Liver (tissue), 3 donors: ENCODE measurements around the gene GLIPR1.

ENCODE experiments used
- EGR1 ChIP-seq, 2 donors: IDR thresholded peaks; 2 replicates each; pipeline ENCODE4 v1.6.1; 2016 to 2018; ENCODE audit warnings: antibody characterized with exemption in 2 of 2, low read depth in 2 of 2
- FOXA2 ChIP-seq: IDR thresholded peaks from 2 replicates; pipeline ENCODE4 v1.6.1; 2016; ENCODE audit warnings: antibody characterized with exemption
- GABPA ChIP-seq, 2 donors: IDR thresholded peaks in 1 of 2; conservative IDR thresholded peaks in 1 of 2; 2 replicates each; pipeline ENCODE4 v1.6.1; 2016; ENCODE audit warnings: antibody characterized with exemption in 2 of 2, mild to moderate bottlenecking in 1 of 2, moderate library complexity in 1 of 2
- JUND ChIP-seq, 2 donors: IDR thresholded peaks; 2 replicates each; pipeline ENCODE4 v1.6.1; 2016; ENCODE audit warnings: antibody characterized with exemption in 2 of 2
- NR2F2 ChIP-seq: IDR thresholded peaks from 2 replicates; pipeline ENCODE4 v1.6.1; 2016; ENCODE audit warnings: antibody characterized with exemption
- RAD21 ChIP-seq, 2 donors: IDR thresholded peaks; 2 replicates each; pipeline ENCODE4 v1.6.1; 2016; ENCODE audit warnings: antibody characterized with exemption in 2 of 2, mild to moderate bottlenecking in 2 of 2
- SP1 ChIP-seq: IDR thresholded peaks from 2 replicates; pipeline ENCODE4 v1.6.1; 2018; ENCODE audit warnings: antibody characterized with exemption, mild to moderate bottlenecking
- TAF1 ChIP-seq: conservative IDR thresholded peaks from 2 replicates; pipeline ENCODE4 v1.6.1; 2016; ENCODE audit warnings: antibody characterized with exemption, mild to moderate bottlenecking
- YY1 ChIP-seq: IDR thresholded peaks from 2 replicates; pipeline ENCODE4 v1.6.1; 2016; ENCODE audit warnings: antibody characterized with exemption, mild to moderate bottlenecking
- TF ChIP-seq, protein P1 (sequence below): IDR thresholded peaks from 2 replicates; pipeline ENCODE4 v1.6.1; 2016; ENCODE audit warnings: antibody characterized with exemption
- TF ChIP-seq, protein P2 (sequence below): fragments of 150-350 bp; IDR thresholded peaks from 2 replicates; pipeline ENCODE4 v1.5.1; 2017; ENCODE audit warnings: improper control_type of control experiment, low read depth, low read length; ENCODE audit not compliant: missing input control
- TF ChIP-seq, protein P3 (sequence below): IDR thresholded peaks from 2 replicates; pipeline ENCODE4 v1.6.1; 2016; ENCODE audit warnings: antibody characterized with exemption, mild to moderate bottlenecking
- donor health status: healthy.
- donor health status: healthy.

DNA sequence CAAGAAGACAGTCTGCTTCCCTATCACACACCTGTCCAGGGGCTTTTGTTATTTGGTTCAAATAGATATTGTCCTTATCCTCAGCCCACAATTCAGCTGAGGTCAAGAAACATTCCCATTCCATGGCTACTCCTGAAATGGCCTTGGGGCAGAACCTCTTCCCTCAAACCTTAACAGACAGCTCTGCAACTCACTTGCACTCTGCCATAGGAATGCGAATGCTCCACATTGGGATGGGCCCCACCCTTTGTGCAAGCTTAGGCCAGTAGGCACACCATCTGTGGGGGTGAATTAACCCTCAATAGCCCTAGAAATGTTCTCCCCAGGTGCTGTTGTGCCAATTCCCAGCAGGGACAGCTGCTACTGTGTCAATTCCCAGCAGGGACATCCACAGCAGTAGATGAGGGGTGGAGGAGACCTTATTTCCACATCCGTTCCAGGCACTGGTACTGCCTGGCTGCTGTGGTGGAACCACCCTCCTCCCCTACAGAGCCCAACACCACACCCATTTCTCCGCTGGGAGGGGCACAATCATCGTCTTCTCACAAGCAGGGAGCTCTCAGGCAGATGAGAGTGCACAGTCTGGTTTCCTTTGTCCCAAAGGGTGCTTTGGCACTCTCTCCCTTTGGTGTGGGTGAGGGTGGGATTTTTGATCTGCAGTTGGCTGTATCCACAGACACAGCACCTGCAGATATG lies 42.3 kb upstream of the GLIPR1 start:
- TF ChIP-seq, protein P1, sequence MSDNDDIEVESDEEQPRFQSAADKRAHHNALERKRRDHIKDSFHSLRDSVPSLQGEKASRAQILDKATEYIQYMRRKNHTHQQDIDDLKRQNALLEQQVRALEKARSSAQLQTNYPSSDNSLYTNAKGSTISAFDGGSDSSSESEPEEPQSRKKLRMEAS = no peak
- TF ChIP-seq, protein P2, sequence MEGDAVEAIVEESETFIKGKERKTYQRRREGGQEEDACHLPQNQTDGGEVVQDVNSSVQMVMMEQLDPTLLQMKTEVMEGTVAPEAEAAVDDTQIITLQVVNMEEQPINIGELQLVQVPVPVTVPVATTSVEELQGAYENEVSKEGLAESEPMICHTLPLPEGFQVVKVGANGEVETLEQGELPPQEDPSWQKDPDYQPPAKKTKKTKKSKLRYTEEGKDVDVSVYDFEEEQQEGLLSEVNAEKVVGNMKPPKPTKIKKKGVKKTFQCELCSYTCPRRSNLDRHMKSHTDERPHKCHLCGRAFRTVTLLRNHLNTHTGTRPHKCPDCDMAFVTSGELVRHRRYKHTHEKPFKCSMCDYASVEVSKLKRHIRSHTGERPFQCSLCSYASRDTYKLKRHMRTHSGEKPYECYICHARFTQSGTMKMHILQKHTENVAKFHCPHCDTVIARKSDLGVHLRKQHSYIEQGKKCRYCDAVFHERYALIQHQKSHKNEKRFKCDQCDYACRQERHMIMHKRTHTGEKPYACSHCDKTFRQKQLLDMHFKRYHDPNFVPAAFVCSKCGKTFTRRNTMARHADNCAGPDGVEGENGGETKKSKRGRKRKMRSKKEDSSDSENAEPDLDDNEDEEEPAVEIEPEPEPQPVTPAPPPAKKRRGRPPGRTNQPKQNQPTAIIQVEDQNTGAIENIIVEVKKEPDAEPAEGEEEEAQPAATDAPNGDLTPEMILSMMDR = no peak
- TF ChIP-seq GABPA (IDR thresholded peaks at IDR 0.05 in 1 of 2, conservative IDR thresholded peaks at IDR 0.05 in 1 of 2) = no peak
- no peak for TF ChIP-seq FOXA2
- no peak for TF ChIP-seq YY1
- TF ChIP-seq JUND (IDR thresholded peaks at IDR 0.05) = no peak
- TF ChIP-seq TAF1 = no peak
- TF ChIP-seq, protein P3, sequence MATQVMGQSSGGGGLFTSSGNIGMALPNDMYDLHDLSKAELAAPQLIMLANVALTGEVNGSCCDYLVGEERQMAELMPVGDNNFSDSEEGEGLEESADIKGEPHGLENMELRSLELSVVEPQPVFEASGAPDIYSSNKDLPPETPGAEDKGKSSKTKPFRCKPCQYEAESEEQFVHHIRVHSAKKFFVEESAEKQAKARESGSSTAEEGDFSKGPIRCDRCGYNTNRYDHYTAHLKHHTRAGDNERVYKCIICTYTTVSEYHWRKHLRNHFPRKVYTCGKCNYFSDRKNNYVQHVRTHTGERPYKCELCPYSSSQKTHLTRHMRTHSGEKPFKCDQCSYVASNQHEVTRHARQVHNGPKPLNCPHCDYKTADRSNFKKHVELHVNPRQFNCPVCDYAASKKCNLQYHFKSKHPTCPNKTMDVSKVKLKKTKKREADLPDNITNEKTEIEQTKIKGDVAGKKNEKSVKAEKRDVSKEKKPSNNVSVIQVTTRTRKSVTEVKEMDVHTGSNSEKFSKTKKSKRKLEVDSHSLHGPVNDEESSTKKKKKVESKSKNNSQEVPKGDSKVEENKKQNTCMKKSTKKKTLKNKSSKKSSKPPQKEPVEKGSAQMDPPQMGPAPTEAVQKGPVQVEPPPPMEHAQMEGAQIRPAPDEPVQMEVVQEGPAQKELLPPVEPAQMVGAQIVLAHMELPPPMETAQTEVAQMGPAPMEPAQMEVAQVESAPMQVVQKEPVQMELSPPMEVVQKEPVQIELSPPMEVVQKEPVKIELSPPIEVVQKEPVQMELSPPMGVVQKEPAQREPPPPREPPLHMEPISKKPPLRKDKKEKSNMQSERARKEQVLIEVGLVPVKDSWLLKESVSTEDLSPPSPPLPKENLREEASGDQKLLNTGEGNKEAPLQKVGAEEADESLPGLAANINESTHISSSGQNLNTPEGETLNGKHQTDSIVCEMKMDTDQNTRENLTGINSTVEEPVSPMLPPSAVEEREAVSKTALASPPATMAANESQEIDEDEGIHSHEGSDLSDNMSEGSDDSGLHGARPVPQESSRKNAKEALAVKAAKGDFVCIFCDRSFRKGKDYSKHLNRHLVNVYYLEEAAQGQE = no peak
- TF ChIP-seq RAD21 (IDR thresholded peaks at IDR 0.05) = no peak
- no peak for TF ChIP-seq NR2F2
- no peak for TF ChIP-seq SP1
- TF ChIP-seq EGR1 (IDR thresholded peaks at IDR 0.05; ENCODE audit: low read depth in 2 of 2) = no peak
